NCI-H82 treated with DMSO at 0.1 percent for 48 hours (cell line): ENCODE results near the gene ZNF14.
"Not testable (repeated sequence)": the region's sequence is repeated elsewhere in the genome, so short reads cannot be mapped to it uniquely, and the experiment has no call there.

ENCODE experiments used
- DNase-seq: peaks from one replicate; lab custom pipeline; 2025; ENCODE audit not compliant: unreplicated experiment; lab: John Stamatoyannopoulos, UW

Gene ZNF14

DNA sequence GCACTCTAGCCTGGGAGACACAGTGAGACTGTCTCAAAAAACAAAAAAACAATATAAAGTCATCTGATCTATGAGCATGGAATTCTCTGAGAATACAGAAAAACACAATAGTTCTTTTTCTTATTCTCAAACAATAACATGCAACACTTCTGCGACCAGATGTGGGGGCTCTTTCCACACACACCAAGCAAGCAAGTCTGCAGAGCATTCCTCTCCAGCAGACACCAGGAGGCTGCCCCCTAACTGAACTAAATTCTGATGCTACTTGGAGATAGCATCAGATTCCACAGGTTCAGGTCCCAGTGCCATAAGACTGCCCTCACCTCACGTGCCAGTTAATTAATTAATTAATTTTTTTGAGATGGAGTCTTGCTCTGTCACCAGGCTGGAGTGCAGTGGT is 36.5 kb downstream of the ZNF14 start:
- no peak for DNase-seq

DNA sequence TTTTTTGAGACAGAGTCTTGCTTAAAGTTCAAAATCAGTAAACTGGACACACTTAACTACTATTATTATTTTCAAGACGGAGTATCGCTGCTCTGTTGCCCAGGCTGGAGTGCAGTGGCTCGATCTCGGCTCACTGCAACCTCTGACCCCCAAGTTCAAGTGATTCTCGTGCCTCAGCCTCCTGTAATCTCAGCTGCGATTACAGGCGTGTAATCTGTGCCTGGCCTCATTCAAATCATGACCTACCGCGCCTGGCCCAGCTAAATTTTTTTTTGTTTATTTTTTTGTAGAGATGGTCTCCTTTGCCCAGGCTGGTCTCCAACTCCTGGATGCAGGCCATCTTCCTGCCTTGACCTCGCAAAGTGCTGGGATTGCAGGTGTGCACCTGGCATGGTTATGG is 41.2 kb downstream of the ZNF14 start:
- no peak for DNase-seq

DNA sequence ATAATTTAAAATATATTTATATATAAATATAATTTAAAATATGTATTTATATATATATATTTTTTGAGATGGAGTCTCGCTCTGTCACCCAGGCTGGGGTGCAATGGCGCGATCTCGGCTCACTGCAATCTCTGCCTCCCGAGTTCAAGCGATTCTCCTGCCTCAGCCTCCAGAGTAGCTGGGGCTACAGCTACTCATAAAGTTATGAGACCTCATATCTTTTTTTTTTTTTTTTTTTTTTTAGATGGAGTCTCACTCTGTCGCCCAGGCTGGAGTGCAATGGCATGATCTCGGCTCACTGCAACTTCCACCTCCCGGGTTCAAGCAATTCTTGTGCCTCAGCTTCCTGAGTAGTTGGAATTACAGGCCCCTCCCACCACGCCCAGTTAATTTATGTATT is 43.9 kb downstream of the ZNF14 start:
- DNase-seq, result not testable (repeated sequence)

DNA sequence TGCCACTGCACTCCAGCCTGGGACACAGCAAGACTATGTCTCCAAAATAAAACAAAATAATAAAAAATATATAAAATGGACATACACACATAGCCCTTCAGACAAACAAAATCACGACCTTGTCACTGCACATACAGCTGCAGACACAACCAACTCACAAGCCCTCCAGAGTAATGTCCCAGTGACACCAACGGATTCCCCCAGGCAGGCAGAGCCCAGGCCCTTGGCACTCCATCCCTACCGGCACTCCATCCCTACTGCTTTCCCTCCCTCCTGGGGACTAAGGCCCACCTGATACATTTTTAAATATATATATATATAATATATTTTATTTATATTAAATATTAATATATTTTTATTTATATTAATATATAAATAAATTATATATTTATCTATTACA is 45.8 kb downstream of the ZNF14 start:
- DNase-seq, result no peak

DNA sequence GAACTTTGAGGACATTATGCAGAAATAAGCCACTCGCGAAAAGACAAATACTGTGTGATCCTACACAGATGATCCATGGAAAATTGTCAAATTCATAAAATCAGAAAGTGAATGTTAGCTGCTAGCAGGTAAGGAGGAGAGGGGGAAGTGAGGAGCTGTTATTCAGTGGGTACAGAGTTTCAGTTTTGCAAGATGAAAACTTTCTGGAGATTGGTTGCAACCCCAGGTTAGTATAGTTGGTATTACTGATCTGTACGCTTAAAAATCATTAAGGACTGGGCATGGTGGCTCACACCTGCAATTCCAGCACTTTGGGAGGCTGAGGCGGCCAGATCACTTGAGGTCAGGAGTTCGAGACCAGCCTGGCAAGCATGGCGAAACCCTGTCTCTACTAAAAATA is 46.3 kb downstream of the ZNF14 start:
- DNase-seq, result no peak

DNA sequence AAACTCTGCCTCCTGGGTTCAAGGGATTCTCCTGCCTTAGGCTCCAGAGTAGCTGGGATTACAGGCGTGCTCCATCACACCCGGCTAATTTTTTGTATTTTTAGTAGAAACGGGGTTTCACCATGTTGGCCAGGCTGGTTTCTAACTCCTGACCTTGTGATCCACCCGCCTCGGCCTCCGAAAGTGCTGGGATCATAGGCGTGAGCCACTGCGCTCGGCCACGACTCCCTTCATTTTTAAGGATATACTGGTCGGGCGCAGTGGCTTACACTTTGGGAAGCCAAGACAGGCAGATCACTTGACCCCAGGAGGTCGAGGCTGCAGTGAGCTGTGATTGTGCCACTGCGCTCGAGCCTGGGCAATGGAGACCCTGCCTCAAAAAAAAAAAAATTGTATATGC is 46.8 kb downstream of the ZNF14 start:
- not testable (repeated sequence) for DNase-seq

DNA sequence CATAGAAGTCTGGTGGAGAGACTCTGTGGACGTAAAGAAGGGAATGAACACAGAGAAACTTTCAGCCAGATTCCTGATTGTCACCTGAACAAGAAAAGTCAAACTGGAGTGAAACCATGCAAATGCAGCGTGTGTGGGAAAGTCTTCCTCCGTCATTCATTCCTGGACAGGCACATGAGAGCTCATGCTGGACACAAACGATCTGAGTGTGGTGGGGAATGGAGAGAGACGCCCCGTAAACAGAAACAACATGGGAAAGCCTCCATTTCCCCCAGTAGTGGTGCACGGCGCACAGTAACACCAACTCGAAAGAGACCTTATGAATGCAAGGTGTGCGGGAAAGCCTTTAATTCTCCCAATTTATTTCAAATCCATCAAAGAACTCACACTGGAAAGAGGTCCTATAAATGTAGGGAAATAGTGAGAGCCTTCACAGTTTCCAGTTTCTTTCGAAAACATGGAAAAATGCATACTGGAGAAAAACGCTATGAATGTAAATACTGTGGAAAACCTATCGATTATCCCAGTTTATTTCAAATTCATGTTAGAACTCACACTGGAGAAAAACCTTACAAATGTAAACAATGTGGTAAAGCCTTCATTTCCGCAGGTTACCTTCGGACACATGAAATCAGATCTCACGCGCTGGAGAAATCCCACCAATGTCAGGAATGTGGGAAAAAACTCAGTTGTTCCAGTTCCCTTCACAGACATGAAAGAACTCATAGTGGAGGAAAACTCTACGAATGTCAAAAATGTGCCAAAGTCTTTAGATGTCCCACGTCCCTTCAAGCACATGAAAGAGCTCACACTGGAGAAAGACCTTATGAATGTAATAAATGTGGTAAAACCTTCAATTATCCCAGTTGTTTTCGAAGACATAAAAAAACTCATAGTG is 53.5 kb downstream of the ZNF14 start:
- DNase-seq, result no peak

DNA sequence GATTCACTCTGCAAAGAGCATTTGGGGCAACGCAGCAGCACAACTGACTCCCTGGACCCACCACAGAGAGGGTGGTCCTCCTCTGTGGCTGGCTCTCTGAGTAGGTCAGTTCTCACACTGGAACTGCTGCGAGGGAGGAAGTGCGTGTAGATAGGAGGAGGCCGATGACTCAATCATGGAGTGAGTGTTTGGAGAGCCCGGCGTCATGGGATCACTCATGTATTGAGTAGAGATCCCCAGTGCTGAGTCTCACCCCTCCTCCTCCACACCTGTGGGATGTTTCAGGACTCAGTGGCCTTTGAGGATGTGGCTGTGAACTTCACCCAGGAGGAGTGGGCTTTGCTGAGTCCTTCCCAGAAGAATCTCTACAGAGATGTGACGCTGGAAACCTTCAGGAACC is 55.3 kb downstream of the ZNF14 start:
- no peak for DNase-seq

DNA sequence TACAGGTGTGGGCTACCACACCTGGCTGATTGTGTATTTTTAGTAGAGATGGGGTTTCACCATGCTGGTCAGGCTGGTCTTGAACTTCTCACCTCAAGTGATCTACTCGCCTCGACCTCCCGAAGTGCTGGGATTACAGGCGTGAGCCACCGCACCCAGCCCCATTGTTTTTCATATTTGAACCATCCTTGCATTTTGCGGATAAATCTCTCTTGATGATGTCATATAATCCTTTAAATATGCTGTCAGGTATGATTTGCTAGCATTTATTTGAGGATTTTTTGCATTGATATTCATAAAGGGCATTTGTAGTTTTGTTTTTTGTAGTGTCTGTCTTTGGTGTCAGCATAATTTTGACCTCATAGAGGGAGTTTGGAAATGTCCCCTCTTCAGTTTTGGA is 58.6 kb downstream of the ZNF14 start:
- no peak for DNase-seq

DNA sequence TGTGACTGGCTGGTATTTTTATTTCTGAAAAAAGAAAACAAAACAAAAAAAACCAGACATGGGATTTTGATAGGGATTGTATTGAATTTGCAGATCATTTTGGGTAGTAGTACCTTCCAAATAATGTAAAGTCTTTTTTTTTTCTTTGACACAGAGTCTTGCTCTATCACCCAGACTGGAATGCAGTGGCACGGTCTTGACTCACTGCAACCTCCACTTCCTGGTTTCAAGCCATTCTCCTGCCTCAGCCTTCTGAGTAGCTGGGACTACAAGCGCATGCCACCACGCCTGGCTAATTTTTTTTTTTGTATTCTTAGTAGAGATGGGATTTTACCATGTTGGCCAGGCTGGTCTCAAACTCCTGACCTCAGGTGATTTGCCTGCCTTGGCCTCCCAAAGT is 60.1 kb downstream of the ZNF14 start:
- DNase-seq, result no peak

DNA sequence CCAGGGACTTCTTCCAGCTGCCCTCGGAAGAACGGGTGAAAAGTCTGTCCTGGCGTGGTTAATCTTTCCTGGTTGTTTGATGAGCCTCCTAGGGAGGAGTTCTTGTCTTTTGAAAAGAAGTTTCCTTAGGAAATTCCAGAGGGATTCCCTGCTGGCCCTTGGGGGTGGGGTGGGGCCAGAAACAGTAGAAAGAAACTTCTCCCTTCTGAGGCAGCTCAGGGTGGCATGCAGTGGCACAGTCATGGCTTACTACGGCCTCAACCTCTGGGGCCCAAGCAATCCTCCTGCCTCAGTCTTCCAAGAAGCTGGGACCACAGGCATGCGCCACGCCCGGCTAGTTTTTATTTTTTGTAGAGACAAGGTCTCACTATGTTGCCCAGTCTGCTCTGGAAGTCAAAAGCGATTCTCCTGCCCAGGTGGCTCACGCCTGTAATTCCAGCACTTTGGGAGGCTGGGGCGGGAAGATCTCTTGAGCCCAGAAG is 62.8 kb downstream of the ZNF14 start:
- DNase-seq, result no peak

DNA sequence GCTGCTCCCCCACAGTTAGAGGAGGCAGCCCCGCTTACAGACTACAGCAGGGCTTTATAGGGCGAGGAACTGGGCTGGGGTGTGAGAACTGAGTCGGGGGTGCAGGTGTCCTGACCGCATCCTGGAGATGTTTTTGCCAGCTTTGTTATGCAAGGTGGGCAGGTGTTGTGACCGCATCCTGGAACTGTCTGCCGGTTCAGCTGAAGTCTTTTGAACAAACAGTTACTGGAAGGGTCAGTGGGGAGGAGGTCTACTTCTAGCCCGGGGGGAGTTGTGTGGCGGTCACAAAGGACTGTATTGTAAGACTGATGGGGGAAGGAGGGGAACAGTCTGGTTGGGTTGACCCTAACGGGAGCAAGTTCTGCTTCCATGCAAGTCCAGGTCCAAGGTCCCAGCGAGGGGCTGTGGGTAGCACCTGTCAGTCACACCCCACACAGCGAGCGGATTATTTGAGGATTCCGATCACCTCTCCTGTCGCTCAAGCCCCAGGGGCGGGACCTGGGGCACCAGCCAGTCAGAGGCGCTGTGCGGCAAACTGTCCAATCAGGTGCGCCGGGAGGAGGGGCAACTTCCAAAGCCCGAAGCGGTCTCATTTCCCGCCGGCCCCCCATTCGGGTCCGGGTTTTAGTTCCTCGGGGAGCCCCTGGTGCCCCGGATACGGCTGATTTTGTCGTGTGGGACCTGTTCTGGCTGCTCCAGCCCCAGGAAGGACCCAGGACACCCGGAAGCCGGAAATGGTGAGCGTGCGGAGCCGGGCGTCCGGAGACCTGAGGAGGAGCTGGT is 64.5 kb downstream of the ZNF14 start, which contains the start of gene ZNF101:
ZNF101 (plus strand) TSS at position 610 of the 783 bp plus-strand sequence; CDS start at position 735, 125 bp downstream.
- peak; percentile 91 for DNase-seq

DNA sequence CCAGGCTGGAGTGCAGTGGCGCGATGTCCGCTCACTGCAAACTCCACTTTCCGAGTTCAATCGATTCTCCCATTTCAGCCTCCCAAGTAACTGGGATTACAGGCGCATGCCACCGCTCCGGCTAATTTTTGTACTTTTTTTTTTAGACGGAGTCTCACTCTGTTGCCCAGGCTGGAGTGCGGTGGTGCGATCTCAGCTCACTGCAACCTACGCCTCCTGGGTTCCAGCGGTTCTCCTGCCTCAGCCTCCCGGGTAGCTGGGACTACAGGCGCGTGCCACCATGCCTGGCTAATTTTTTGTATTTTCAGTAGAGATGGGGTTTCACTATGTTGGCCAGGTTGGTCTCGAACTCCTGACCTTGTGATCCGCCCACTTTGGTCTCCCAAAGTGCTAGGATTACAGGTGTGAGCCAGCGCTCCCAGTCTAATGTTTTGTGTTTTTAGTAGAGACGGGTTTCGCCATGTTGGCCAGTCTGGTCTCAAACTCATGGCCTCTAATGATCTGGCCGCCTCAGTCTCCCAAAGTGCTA is 67.4 kb downstream of the ZNF14 start:
- DNase-seq, result not testable (repeated sequence)

DNA sequence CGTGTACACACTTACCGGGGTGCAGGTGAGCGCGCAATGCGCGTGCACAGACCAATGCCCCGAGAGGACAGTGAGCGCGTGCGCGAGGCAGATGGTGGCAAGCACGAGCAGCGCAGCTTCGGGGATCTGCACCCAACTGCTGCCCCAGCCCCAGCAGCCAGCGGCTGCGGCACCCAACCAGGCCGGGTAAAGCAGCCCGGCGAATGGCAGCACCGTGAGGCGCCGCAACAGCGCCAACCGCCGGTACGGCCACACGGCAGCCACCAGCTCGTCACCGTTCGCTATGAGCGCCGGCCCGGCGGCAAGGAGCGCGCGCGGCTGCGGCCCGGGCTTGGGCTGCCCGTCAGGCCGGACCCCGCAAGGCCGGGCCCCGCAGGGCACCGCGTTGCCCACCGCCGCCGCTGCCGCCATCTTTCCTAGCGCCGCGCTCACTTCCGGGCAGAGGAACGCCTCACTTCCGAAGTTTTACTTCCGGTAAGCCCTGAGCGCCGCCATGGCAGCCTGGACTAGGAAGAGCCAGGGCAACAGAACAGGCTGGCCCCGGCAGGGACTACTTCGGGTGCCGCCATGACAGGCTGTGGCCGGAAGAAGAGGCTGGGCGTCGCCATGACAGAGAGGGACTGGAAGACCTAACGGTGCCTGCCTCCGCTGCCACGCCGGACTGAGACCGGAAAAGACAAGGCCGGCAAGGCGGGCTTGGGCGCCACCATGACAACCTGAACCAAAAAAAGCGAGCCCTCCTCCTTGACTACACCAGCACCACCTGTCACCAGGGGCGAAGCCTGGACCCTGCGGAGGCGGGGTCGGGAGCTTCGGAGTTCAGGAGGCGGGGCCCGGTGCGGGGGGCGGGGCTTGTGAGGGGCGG is 69.4 kb downstream of the ZNF14 start, which contains the start of gene ATP13A1:
ATP13A1 (minus strand) TSS at position 421 of the 865 bp plus-strand sequence; CDS start at position 411, 10 bp downstream.
- DNase-seq, result peak; percentile 100

DNA sequence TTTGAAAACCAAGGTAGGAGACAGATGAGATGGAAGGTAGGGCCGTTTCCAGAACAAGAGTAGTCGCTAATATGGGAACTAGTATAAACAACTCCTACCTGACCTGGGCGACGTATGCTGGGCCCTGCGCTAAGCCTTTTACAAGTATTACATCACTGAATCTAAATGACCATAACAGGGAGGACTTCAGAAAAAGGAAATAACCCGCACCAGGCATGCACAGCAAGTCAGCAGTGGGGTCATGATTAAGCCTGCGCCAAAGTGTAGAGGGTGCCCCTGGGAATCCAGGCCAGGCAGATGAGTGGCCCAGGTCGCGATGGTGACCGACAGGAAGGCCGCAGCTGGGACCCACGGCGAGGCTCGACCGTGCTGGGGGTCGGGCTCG is 70.0 kb downstream of the ZNF14 start:
- no peak for DNase-seq

DNA sequence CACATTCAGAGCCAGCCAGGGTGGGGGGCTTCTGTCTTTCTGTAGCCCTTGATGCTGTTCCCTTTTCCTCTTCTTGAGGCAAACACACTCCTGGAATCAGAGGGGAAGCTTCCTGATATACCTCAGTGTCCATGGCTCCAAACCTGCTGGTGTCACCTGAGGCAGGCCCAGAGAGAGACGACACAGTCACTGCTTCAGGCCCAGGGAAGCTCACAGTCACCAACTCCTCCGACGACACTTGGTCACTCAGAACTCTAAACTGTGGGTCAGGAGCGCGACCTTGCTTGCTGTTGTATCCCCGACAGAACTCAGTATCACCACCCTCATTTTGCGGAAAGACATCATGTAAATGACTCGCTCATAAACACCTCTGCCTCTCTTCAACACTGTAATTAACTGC is 70.6 kb downstream of the ZNF14 start:
- no peak for DNase-seq

DNA sequence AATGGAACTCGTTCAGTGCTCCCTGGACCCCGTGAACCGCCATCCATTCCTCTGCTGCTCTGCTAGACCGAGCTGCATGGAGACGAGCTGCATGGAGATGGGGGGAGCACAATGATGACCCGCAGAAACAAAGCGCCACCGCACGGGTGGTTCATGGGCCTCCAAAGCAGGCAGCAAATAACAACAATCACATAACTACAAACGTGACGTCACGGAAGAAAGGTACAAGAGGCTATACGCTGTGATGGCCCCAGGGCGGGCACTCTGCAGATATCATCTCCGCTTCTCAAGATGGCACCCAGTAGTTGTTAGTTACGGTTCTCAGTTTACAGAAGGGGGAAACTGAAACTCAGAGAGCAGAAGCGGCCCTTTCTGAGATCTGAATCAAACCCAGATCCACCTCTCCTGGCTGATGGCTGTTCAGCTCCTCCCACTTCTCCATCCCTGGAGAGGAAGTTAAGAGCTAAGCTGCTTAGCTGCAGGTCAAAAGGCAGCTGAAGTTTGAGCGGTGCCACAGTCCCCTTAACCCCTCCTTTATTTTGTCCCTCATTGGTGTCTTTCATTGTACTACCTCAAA is 71.1 kb downstream of the ZNF14 start:
- peak; percentile 71 for DNase-seq

DNA sequence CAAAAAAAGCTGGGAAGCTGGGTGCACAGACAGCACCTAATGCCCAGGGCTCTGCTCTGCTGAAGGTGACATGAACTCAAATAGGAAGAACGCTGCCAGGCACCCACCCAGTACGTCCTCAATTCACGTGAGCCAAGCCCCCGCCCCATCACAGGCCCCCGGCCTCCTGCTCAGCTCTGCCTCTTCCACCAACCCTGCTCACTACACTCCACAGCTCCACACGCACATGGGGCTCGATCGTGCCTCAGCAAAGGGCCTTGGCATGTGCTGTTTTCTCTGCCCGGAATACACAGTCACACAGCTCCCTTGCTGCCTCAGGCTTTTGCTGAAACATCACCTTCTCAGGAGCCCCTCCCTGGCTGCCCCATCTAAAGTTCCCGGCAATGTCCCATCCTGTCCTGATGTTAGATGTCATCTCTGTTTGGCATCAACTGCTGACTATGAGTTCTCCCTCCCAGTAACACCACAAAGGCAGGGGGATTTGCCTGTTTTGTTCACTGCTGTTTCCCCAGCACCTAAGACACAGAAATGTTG is 71.7 kb downstream of the ZNF14 start:
- DNase-seq, result no peak
